Right ventricle myocardium inferior (tissue), 1 donor: Measurements from ENCODE around the gene SLC4A1AP. TPM values are rescaled to one million over a fixed set of nuclear protein-coding genes. Genes with fewer than 3 reads are reported as not detected.

ENCODE experiments used
- ATAC-seq: fragments of 200-7000 bp; cut with Tn5 transposase; one replicate; pipeline ENCODE4 v1.9.1; 2020; ENCODE audit warnings: mild to moderate bottlenecking, moderate library complexity
- DNase-seq: peaks from one replicate; pipeline ENCODE4 v3.0.0; 2021; ENCODE audit errors: missing footprints
- intact Hi-C: fragments of 100-400 bp; cut with DNase I; formaldehyde crosslinking; loops from one replicate; pipeline ENCODE4 v1.11.0; 2022
- total RNA-seq: library from RNA; stranded (reverse); fragmentation: NEBNext Ultra II Directional; extraction: Animal tissue kit (Norgen Biotek cat#: 25700); gene quantifications from one replicate; pipeline ENCODE4 v1.2.1, GENCODE V29; 2021
- donor health status: DM: no; HTN: yes; CAD: no; lungs with severe emphysema.

The SLC4A1AP gene
- total RNA-seq, 1 donor from 2014 or later, result 20.6 TPM

GRCh38 chr2:27713201-27713600 is 49.5 kb downstream of the SLC4A1AP start:
- intact Hi-C loops, result no loop called here
- no peak for DNase-seq
- ATAC-seq, result no peak

- no peak for DNase-seq
- no peak for ATAC-seq
- intact Hi-C loops, result no loop called here
Measured at GRCh38 chr2:27714053-27714452, 50.4 kb downstream of the SLC4A1AP start.

GRCh38 chr2:27714851-27715291 is 51.2 kb downstream of the SLC4A1AP start:
- ATAC-seq (peak; percentile 2), DNase-seq (no peak)
- intact Hi-C loops, result loop anchor here (5.0 kb wide), 2 partner anchors 82 to 677 kb away; partner anchors contain the start of gene FOSL2

GRCh38 chr2:27715318-27716210 is 51.9 kb downstream of the SLC4A1AP start:
- peak; percentile 88 for ATAC-seq
- intact Hi-C loops, result loop anchor here (5.0 kb wide), 2 partner anchors 82 to 677 kb away; partner anchors contain the start of gene FOSL2
- no peak for DNase-seq

GRCh38 chr2:27716301-27717069 is 52.8 kb downstream of the SLC4A1AP start:
- ATAC-seq, result peak; percentile 22
- DNase-seq, result no peak
- intact Hi-C loops, result loop anchor here (5.0 kb wide), 2 partner anchors 81 to 676 kb away; partner anchors contain the start of gene FOSL2

- DNase-seq (no peak), ATAC-seq (peak; percentile 55)
- intact Hi-C loops, result loop anchor here (5.0 kb wide), 2 partner anchors 80 to 675 kb away; partner anchors contain the start of gene FOSL2
Measured at GRCh38 chr2:27717070-27717795, 53.5 kb downstream of the SLC4A1AP start.

- no peak for ATAC-seq
- intact Hi-C loops, result no loop called here
Measured at GRCh38 chr2:27720004-27720551, 56.4 kb downstream of the SLC4A1AP start.

GRCh38 chr2:27721335-27721734 is 57.6 kb downstream of the SLC4A1AP start:
- DNase-seq, result no peak
- peak; percentile 2 for ATAC-seq
- intact Hi-C loops, result no loop called here

More at GRCh38 chr2:27720004-27720551, 56.4 kb downstream of the SLC4A1AP start:
- no peak for DNase-seq

GRCh38 chr2:27721884-27722485 is 58.3 kb downstream of the SLC4A1AP start:
- ATAC-seq (no peak), DNase-seq (no peak)
- intact Hi-C loops, result no loop called here

- intact Hi-C loops, result no loop called here
- DNase-seq, result no peak
- peak; percentile 68 for ATAC-seq
Measured at GRCh38 chr2:27723372-27724144, 59.9 kb downstream of the SLC4A1AP start.

- ATAC-seq (no peak), DNase-seq (no peak)
- intact Hi-C loops, result no loop called here
Measured at GRCh38 chr2:27724191-27724590, 60.5 kb downstream of the SLC4A1AP start.

GRCh38 chr2:27724905-27725701 is 61.4 kb downstream of the SLC4A1AP start:
- DNase-seq, result no peak
- no peak for ATAC-seq
- intact Hi-C loops, result no loop called here

- intact Hi-C loops, result no loop called here
- ATAC-seq (no peak), DNase-seq (no peak)
Measured at GRCh38 chr2:27727257-27727656, 63.6 kb downstream of the SLC4A1AP start.

GRCh38 chr2:27728081-27728858 is 64.6 kb downstream of the SLC4A1AP start:
- intact Hi-C loops, result no loop called here
- ATAC-seq, result no peak
- DNase-seq, result no peak

- no peak for DNase-seq
- intact Hi-C loops, result no loop called here
- no peak for ATAC-seq
Measured at GRCh38 chr2:27729198-27729597, 65.5 kb downstream of the SLC4A1AP start.

- no peak for DNase-seq
- no peak for ATAC-seq
- intact Hi-C loops, result no loop called here
Measured at GRCh38 chr2:27729614-27730013, 65.9 kb downstream of the SLC4A1AP start.
